ENCODE measurements around the gene BOLA1. TPM values are rescaled to one million over a fixed set of nuclear protein-coding genes. Genes with fewer than 3 reads are reported as not detected.

BOLA1 gene
- total RNA-seq, 1 experiment from 2014 or later, result 15.3 TPM

DNA sequence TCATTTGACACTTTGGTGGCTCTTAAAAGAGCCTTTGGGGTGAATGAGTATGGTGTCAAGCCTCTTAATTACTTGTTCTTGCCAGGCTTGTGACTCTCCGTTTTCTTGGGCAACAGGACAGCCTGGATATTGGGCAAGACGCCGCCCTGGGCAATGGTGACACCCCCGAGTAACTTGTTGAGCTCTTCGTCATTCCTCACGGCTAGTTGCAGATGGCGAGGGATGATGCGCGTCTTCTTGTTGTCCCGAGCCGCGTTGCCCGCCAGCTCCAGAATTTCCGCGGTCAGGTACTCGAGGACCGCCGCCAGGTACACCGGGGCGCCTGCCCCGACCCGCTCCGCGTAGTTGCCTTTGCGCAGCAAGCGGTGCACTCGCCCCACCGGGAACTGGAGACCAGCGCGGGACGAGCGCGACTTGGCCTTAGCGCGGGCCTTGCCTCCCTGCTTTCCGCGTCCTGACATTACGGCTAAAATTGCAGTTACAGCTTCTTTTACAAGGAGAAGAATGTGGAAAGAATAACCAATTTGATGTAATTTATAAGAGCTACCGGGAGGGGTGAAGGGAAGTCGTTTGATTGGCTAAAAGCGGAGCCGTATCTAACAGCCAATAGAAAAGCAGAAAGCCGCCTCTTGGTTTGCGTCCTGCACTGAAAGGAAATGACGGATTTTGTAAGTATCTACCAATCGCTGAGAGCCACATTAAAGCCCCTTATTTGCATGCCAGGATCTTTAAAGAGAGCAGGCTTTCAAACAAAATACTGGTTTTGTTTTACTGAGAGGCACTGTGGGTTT is 11.7 kb upstream of the BOLA1 start (continued):
- TF ChIP-seq MLX (CRISPR knock-in tag; IDR thresholded peaks at IDR 0.05) (0 out of 2 replicates have a peak, but pooled peaks have one; percentile 78), GTF2I (CRISPR knock-in tag; conservative IDR thresholded peaks at IDR 0.05) (no peak), SOX15 (CRISPR knock-in tag; IDR thresholded peaks at IDR 0.05) (no peak), GRHL2 (CRISPR knock-in tag; IDR thresholded peaks at IDR 0.05; ENCODE audit: insufficient replicate concordance, severe bottlenecking) (no peak), NR3C1 (CRISPR knock-in tag; conservative IDR thresholded peaks at IDR 0.05; ENCODE audit: low read depth) (no peak), ZNF671 (CRISPR knock-in tag; IDR thresholded peaks at IDR 0.05) (peak; percentile 84), ZNF396 (CRISPR knock-in tag; IDR thresholded peaks at IDR 0.05; ENCODE audit: borderline replicate concordance) (no peak), FOXK1 (CRISPR knock-in tag; IDR thresholded peaks at IDR 0.05) (peak; percentile 62; the same call in 1 of the 2 replicates), ZNF121 (CRISPR knock-in tag; IDR thresholded peaks at IDR 0.05) (no peak), E2F1 (CRISPR knock-in tag; IDR thresholded peaks at IDR 0.05) (no peak), HMGA2 (CRISPR knock-in tag; IDR thresholded peaks at IDR 0.05) (no peak), ZBTB21 (CRISPR knock-in tag; IDR thresholded peaks at IDR 0.05; ENCODE audit: borderline replicate concordance) (no peak), AR (CRISPR knock-in tag; IDR thresholded peaks at IDR 0.05) (peak; percentile 87), SMAD3 (CRISPR knock-in tag; IDR thresholded peaks at IDR 0.05; ENCODE audit: borderline replicate concordance) (no peak), USF2 (CRISPR knock-in tag; IDR thresholded peaks at IDR 0.05) (no peak)
- TF ChIP-seq, protein P1, sequence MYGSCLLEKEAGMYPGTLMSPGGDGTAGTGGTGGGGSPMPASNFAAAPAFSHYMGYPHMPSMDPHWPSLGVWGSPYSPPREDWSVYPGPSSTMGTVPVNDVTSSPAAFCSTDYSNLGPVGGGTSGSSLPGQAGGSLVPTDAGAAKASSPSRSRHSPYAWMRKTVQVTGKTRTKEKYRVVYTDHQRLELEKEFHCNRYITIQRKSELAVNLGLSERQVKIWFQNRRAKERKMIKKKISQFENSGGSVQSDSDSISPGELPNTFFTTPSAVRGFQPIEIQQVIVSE (CRISPR knock-in tag; IDR thresholded peaks at IDR 0.05; ENCODE audit: borderline replicate concordance), result peak; percentile 83; the same call in 1 of the 2 replicates
- TF ChIP-seq, protein P2, sequence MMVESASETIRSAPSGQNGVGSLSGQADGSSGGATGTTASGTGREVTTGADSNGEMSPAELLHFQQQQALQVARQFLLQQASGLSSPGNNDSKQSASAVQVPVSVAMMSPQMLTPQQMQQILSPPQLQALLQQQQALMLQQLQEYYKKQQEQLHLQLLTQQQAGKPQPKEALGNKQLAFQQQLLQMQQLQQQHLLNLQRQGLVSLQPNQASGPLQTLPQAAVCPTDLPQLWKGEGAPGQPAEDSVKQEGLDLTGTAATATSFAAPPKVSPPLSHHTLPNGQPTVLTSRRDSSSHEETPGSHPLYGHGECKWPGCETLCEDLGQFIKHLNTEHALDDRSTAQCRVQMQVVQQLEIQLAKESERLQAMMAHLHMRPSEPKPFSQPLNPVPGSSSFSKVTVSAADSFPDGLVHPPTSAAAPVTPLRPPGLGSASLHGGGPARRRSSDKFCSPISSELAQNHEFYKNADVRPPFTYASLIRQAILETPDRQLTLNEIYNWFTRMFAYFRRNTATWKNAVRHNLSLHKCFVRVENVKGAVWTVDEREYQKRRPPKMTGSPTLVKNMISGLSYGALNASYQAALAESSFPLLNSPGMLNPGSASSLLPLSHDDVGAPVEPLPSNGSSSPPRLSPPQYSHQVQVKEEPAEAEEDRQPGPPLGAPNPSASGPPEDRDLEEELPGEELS (CRISPR knock-in tag; IDR thresholded peaks at IDR 0.05), result 0 out of 2 replicates have a peak, but pooled peaks have one; percentile 67
- TF ChIP-seq, protein P3, sequence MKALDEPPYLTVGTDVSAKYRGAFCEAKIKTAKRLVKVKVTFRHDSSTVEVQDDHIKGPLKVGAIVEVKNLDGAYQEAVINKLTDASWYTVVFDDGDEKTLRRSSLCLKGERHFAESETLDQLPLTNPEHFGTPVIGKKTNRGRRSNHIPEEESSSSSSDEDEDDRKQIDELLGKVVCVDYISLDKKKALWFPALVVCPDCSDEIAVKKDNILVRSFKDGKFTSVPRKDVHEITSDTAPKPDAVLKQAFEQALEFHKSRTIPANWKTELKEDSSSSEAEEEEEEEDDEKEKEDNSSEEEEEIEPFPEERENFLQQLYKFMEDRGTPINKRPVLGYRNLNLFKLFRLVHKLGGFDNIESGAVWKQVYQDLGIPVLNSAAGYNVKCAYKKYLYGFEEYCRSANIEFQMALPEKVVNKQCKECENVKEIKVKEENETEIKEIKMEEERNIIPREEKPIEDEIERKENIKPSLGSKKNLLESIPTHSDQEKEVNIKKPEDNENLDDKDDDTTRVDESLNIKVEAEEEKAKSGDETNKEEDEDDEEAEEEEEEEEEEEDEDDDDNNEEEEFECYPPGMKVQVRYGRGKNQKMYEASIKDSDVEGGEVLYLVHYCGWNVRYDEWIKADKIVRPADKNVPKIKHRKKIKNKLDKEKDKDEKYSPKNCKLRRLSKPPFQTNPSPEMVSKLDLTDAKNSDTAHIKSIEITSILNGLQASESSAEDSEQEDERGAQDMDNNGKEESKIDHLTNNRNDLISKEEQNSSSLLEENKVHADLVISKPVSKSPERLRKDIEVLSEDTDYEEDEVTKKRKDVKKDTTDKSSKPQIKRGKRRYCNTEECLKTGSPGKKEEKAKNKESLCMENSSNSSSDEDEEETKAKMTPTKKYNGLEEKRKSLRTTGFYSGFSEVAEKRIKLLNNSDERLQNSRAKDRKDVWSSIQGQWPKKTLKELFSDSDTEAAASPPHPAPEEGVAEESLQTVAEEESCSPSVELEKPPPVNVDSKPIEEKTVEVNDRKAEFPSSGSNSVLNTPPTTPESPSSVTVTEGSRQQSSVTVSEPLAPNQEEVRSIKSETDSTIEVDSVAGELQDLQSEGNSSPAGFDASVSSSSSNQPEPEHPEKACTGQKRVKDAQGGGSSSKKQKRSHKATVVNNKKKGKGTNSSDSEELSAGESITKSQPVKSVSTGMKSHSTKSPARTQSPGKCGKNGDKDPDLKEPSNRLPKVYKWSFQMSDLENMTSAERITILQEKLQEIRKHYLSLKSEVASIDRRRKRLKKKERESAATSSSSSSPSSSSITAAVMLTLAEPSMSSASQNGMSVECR (CRISPR knock-in tag; IDR thresholded peaks at IDR 0.05; ENCODE audit: borderline replicate concordance), result peak; percentile 61; the same call in 1 of the 2 replicates
- TF ChIP-seq, protein P4, sequence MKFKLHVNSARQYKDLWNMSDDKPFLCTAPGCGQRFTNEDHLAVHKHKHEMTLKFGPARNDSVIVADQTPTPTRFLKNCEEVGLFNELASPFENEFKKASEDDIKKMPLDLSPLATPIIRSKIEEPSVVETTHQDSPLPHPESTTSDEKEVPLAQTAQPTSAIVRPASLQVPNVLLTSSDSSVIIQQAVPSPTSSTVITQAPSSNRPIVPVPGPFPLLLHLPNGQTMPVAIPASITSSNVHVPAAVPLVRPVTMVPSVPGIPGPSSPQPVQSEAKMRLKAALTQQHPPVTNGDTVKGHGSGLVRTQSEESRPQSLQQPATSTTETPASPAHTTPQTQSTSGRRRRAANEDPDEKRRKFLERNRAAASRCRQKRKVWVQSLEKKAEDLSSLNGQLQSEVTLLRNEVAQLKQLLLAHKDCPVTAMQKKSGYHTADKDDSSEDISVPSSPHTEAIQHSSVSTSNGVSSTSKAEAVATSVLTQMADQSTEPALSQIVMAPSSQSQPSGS (CRISPR knock-in tag; IDR thresholded peaks at IDR 0.05; ENCODE audit: borderline replicate concordance, low read depth), result no peak; the same call in 1 of the 2 replicates
- TF ChIP-seq, protein P5, sequence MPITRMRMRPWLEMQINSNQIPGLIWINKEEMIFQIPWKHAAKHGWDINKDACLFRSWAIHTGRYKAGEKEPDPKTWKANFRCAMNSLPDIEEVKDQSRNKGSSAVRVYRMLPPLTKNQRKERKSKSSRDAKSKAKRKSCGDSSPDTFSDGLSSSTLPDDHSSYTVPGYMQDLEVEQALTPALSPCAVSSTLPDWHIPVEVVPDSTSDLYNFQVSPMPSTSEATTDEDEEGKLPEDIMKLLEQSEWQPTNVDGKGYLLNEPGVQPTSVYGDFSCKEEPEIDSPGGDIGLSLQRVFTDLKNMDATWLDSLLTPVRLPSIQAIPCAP (CRISPR knock-in tag; IDR thresholded peaks at IDR 0.05), result no peak; the same call in 1 of the 2 replicates
